ENCODE results near the gene CARD19. TPM values are rescaled to one million over a fixed set of nuclear protein-coding genes. Genes with fewer than 3 reads are reported as not detected.

CARD19 gene
- total RNA-seq, 1 experiment from 2014 or later, result 97.5 TPM

DNA sequence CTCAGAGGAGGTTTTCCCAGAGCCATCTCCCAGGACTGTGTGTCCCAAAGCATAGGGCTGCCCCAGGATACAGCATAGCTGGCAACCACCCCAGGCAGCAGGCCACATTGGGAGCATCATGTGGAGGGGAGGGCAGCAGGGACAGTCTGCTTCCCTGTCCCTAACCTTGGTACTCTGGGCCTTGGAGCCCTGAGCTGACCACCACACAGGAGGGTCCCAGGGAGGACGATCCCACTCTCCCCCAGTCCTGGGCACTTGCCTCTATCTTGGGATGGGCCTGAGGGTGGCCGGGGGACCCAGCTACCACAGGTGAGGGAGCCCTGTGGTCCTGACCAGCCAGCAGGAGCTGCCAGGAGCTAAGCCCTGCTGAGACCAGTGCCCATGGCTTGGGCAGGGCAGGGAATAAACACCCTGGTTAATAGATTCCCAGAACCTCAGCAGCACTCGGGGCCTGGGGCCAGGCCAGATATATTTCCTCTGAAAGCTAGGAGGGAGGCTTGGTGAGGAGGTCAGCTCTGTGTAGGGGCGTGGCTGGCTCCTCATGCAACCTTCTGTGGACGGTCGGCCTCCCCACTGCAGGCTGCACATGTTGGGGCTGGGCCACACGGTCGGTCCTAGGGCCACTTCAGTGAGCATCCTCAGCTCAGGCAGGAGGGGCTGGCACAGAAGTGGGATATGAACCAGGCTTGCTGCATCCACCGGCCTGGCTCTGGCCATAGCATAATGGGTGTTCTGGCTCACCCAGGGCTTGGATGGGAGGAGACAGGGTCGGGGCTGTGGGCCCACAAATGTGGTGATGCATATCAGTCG, 33.9 kb downstream of the CARD19 start:
- H3K27ac ChIP-seq, result no peak overlapping the region
- intact Hi-C loops (cut with micrococcal nuclease; ENCODE audit: unreplicated experiment), result loop anchor here (5.0 kb wide), 1 partner anchor 447 kb away; the partner anchor contains the start of gene PHF2
- DNase-seq, result no peak
- H3K4me1 ChIP-seq (replicated peaks; ENCODE audit: insufficient read depth), result peaks cover 22% of the 10 kb centered on the region
- POLR2A ChIA-PET (ENCODE audit: unreplicated experiment), result interaction anchor here (0.6 kb wide), 2 partner anchors 34 to 1013 kb away, joined by 3 read pairs; partner anchors contain the start of gene CARD19
- peaks cover 12% of the 10 kb centered on the region; the same call in 1 of the 2 replicates for H3F3A ChIP-seq (ENCODE audit: insufficient read depth, low read depth)
- H3K4me3 ChIP-seq, result no peak overlapping the region
- H3K4me2 ChIP-seq, result no peak overlapping the region
- H2AFZ ChIP-seq, result no peak overlapping the region
- H3K36me3 ChIP-seq (ENCODE audit: low read depth), result 0 out of 2 replicates have a peak, but pooled peaks cover 7% of the 10 kb centered on the region
- CTCF ChIA-PET, result no interaction called here
- peaks cover 66% of the 10 kb centered on the region for H3K79me2 ChIP-seq (ENCODE audit: low read depth)
- TF ChIP-seq, protein P1, sequence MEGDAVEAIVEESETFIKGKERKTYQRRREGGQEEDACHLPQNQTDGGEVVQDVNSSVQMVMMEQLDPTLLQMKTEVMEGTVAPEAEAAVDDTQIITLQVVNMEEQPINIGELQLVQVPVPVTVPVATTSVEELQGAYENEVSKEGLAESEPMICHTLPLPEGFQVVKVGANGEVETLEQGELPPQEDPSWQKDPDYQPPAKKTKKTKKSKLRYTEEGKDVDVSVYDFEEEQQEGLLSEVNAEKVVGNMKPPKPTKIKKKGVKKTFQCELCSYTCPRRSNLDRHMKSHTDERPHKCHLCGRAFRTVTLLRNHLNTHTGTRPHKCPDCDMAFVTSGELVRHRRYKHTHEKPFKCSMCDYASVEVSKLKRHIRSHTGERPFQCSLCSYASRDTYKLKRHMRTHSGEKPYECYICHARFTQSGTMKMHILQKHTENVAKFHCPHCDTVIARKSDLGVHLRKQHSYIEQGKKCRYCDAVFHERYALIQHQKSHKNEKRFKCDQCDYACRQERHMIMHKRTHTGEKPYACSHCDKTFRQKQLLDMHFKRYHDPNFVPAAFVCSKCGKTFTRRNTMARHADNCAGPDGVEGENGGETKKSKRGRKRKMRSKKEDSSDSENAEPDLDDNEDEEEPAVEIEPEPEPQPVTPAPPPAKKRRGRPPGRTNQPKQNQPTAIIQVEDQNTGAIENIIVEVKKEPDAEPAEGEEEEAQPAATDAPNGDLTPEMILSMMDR (conservative IDR thresholded peaks at IDR 0.05), result no peak
- TF ChIP-seq EZH2 (IDR thresholded peaks at IDR 0.05; ENCODE audit: low read depth), result no peak
- peaks cover 37% of the 10 kb centered on the region for H4K20me1 ChIP-seq (ENCODE audit: insufficient read depth)
- no peaks in the 10 kb centered on the region for H3K9me2 ChIP-seq (ENCODE audit: insufficient read depth)
- BruUV-seq (replicated peaks), result no TSS peak
- H3K9me3 ChIP-seq (ENCODE audit: insufficient read depth, low read depth), result no peaks in the 10 kb centered on the region
- no peaks in the 10 kb centered on the region for H3K27me3 ChIP-seq (ENCODE audit: insufficient read depth, low read depth)

DNA sequence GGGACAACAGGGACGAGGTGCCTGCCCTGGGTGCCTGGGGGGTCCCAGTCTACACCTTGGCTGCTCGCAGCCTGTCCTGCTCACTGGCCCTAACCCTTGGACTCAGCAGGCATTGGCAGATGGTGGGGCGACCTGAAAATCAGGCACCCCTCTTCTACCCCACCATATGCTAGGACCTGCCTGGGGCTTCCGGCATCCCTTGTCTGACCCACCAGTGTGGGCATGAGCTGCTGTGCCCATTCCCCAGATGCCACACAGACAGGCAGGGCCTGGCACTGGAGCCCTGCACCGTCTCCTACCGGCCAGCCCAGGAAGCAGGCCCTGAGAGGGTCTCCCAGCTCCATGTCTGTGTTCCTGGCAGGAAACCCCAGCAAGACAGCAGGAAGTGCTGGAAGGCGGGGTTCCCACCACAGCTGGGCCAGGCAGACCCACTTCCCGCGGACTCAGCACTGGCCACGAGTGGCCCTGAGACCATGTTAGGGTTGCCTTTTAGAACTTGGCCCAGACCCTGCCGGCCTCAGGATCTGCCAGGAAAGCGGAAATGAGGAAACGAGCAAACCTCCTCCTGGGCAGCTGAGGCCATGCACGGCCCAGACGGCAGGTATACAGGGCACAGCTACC, 35.0 kb downstream of the CARD19 start:
- intact Hi-C loops (cut with micrococcal nuclease; ENCODE audit: unreplicated experiment), result loop anchor here (5.0 kb wide), 1 partner anchor 446 kb away; the partner anchor contains the start of gene PHF2
- TF ChIP-seq EZH2 (IDR thresholded peaks at IDR 0.05; ENCODE audit: low read depth), result no peak
- TF ChIP-seq, protein P1 (conservative IDR thresholded peaks at IDR 0.05), result no peak
- no peak for DNase-seq
- ChIA-PET CTCF (no interaction called here), POLR2A (ENCODE audit: unreplicated experiment) (no interaction called here)
- Histone ChIP-seq H3K27ac (no peak overlapping the region), H3K27me3 (ENCODE audit: insufficient read depth, low read depth) (no peaks in the 10 kb centered on the region), H3K36me3 (ENCODE audit: low read depth) (no peaks in the 10 kb centered on the region), H3K4me2 (peak overlapping the region; percentile 82; the same call in 1 of the 2 replicates), H3K9me3 (ENCODE audit: insufficient read depth, low read depth) (no peaks in the 10 kb centered on the region), H3K79me2 (ENCODE audit: low read depth) (peaks cover 66% of the 10 kb centered on the region), H3K4me1 (replicated peaks; ENCODE audit: insufficient read depth) (peaks cover 26% of the 10 kb centered on the region), H3K9me2 (ENCODE audit: insufficient read depth) (no peaks in the 10 kb centered on the region), H4K20me1 (ENCODE audit: insufficient read depth) (peaks cover 37% of the 10 kb centered on the region), H3F3A (ENCODE audit: insufficient read depth, low read depth) (peaks cover 7% of the 10 kb centered on the region; the same call in 1 of the 2 replicates), H2AFZ (no peak overlapping the region), H3K4me3 (no peak overlapping the region)
- BruUV-seq (replicated peaks), result no TSS peak

DNA sequence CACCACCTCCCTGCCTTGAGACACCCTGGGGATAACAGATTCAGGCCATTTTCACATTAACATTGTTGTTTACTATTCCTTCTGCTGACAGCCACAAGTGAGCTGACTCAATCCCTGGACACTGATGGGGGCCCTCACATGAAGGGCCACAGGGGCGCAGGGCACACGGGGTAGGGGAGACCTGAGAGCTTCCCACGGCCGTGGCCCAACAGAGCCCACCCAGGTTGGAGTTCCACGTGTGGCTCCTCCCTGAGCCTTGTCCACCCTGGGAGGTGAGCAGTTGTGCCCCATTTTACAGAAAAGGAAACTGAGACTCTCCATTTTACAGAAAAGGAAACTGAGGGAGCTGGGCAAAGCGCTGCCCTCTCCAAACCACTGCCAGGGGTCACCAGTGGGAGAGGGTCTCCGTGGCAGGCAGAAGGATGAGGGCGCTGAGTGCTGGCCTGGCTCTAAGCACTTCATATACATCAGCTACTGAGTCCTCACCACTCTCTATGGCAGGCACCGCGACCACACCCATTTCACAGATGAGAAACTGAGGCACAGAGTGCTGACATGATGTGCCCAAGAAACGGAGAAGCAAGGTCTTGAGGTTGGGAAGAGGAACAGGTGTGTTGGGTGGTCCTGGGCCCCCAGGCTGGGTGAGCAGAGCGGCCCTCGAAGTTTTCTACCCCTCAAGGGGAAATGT, 35.7 kb downstream of the CARD19 start:
- ChIA-PET POLR2A (ENCODE audit: unreplicated experiment) (no interaction called here), CTCF (no interaction called here)
- Histone ChIP-seq H3K27me3 (ENCODE audit: insufficient read depth, low read depth) (no peaks in the 10 kb centered on the region), H3K9me2 (ENCODE audit: insufficient read depth) (no peaks in the 10 kb centered on the region), H3K79me2 (ENCODE audit: low read depth) (peaks cover 66% of the 10 kb centered on the region), H4K20me1 (ENCODE audit: insufficient read depth) (peaks cover 37% of the 10 kb centered on the region), H3K9me3 (ENCODE audit: insufficient read depth, low read depth) (no peaks in the 10 kb centered on the region), H3F3A (ENCODE audit: insufficient read depth, low read depth) (peaks cover 7% of the 10 kb centered on the region; the same call in 1 of the 2 replicates), H3K4me1 (replicated peaks; ENCODE audit: insufficient read depth) (peaks cover 26% of the 10 kb centered on the region), H3K27ac (no peak overlapping the region), H3K4me3 (peak overlapping the region; percentile 88; the same call in 1 of the 2 replicates), H3K36me3 (ENCODE audit: low read depth) (no peaks in the 10 kb centered on the region), H3K4me2 (peak overlapping the region; percentile 82), H2AFZ (no peak overlapping the region)
- TF ChIP-seq EZH2 (IDR thresholded peaks at IDR 0.05; ENCODE audit: low read depth), result no peak
- TF ChIP-seq, protein P1 (conservative IDR thresholded peaks at IDR 0.05), result no peak
- BruUV-seq (replicated peaks), result no TSS peak
- intact Hi-C loops (cut with micrococcal nuclease; ENCODE audit: unreplicated experiment), result loop anchor here (2.0 to 5.0 kb wide), 2 partner anchors 13 to 446 kb away; partner anchors contain the start of gene PHF2
- no peak for DNase-seq
